Measurements from ENCODE around the gene MCM9.
"Not testable (repeated sequence)": the region's sequence is repeated elsewhere in the genome, so short reads cannot be mapped to it uniquely, and the experiment has no call there.

GRCh38 chr6:118765316-118765715 is 169.6 kb downstream of the MCM9 start:
- TF ChIP-seq, protein P1, sequence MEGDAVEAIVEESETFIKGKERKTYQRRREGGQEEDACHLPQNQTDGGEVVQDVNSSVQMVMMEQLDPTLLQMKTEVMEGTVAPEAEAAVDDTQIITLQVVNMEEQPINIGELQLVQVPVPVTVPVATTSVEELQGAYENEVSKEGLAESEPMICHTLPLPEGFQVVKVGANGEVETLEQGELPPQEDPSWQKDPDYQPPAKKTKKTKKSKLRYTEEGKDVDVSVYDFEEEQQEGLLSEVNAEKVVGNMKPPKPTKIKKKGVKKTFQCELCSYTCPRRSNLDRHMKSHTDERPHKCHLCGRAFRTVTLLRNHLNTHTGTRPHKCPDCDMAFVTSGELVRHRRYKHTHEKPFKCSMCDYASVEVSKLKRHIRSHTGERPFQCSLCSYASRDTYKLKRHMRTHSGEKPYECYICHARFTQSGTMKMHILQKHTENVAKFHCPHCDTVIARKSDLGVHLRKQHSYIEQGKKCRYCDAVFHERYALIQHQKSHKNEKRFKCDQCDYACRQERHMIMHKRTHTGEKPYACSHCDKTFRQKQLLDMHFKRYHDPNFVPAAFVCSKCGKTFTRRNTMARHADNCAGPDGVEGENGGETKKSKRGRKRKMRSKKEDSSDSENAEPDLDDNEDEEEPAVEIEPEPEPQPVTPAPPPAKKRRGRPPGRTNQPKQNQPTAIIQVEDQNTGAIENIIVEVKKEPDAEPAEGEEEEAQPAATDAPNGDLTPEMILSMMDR (IDR thresholded peaks at IDR 0.05): not testable (repeated sequence)
- not testable (repeated sequence) for TF ChIP-seq POLR2A (IDR thresholded peaks at IDR 0.05)

All from Peyer's patch (tissue), 4 donors.